Neuron (in vitro differentiated cells): ENCODE measurements around the gene TCF12.
"Not testable (repeated sequence)": the region's sequence is repeated elsewhere in the genome, so short reads cannot be mapped to it uniquely, and the experiment has no call there.

ENCODE experiments used
- H2AFZ ChIP-seq: one replicate; pipeline ENCODE4 v1.6.1; 2013; ENCODE audit warnings: low read depth, mild to moderate bottlenecking, inconsistent platforms, low read length, moderate library complexity
- H3K27me3 ChIP-seq: one replicate; pipeline ENCODE4 v1.6.1; 2013; ENCODE audit warnings: low read length; ENCODE audit not compliant: insufficient read depth
- H3K36me3 ChIP-seq: one replicate; pipeline ENCODE4 v1.6.1; 2013; ENCODE audit warnings: low read length; ENCODE audit not compliant: insufficient read depth
- H3K4me1 ChIP-seq: one replicate; pipeline ENCODE4 v1.6.1; 2013; ENCODE audit warnings: low read length; ENCODE audit not compliant: insufficient read depth
- H3K4me3 ChIP-seq: 2 replicates; pipeline ENCODE4 v1.5.1; 2013; ENCODE audit warnings: mild to moderate bottlenecking, low read length, moderate library complexity
- H3K9me3 ChIP-seq: one replicate; pipeline ENCODE4 v1.6.1; 2013; ENCODE audit warnings: low read length

TCF12 gene

GRCh38 chr15:56940388-56940787 lies 21.9 kb downstream of the TCF12 start:
- Histone ChIP-seq H3K36me3 (peaks cover 2% of the 10 kb centered on the region), H2AFZ (no peak overlapping the region), H3K4me1 (peaks cover 7% of the 10 kb centered on the region), H3K9me3 (peaks cover 6% of the 10 kb centered on the region), H3K27me3 (no peaks in the 10 kb centered on the region), H3K4me3 (no peak overlapping the region)

- H3K36me3 ChIP-seq, result no peaks in the 10 kb centered on the region
- H3K9me3 ChIP-seq, result peaks cover 9% of the 10 kb centered on the region
- H2AFZ ChIP-seq, result no peak overlapping the region
Observed at GRCh38 chr15:56942118-56942517, 23.7 kb downstream of the TCF12 start.

GRCh38 chr15:56943403-56943802 lies 25.0 kb downstream of the TCF12 start:
- Histone ChIP-seq H3K27me3 (no peaks in the 10 kb centered on the region), H3K4me3 (no peak overlapping the region), H3K9me3 (peaks cover 7% of the 10 kb centered on the region), H3K4me1 (peaks cover 7% of the 10 kb centered on the region), H2AFZ (no peak overlapping the region), H3K36me3 (no peaks in the 10 kb centered on the region)

More at GRCh38 chr15:56942118-56942517, 23.7 kb downstream of the TCF12 start:
- no peak overlapping the region for H3K4me3 ChIP-seq
- peaks cover 7% of the 10 kb centered on the region for H3K4me1 ChIP-seq
- no peaks in the 10 kb centered on the region for H3K27me3 ChIP-seq

- no peak overlapping the region for H2AFZ ChIP-seq
- H3K9me3 ChIP-seq, result peaks cover 7% of the 10 kb centered on the region
- H3K4me1 ChIP-seq, result peaks cover 7% of the 10 kb centered on the region
- no peak overlapping the region for H3K4me3 ChIP-seq
- no peaks in the 10 kb centered on the region for H3K27me3 ChIP-seq
- no peaks in the 10 kb centered on the region for H3K36me3 ChIP-seq
Observed at GRCh38 chr15:56944485-56944884, 26.0 kb downstream of the TCF12 start.

DNA sequence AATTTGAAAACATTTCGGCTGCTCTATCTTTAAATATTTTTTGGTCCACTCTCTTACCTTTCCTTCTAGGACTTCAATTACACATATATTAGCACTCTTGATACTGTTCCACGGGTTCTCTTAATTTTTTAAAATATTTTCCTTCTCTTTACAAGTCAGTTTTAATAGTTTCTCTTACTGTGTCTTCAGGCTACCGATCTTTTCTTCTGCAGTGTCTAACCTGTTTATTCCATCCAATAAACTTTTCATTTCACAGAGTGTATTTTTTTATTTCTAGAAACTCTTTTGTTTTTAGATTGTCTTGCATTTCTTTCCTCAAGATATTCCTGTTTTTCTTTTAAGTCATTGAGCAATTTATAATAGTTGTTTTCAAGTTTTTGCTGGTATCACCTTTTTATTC lies 27.7 kb downstream of the TCF12 start:
- H3K9me3 ChIP-seq, result peaks cover 9% of the 10 kb centered on the region
- no peak overlapping the region for H3K4me3 ChIP-seq
- H3K27me3 ChIP-seq, result no peaks in the 10 kb centered on the region
- H2AFZ ChIP-seq, result no peak overlapping the region
- no peaks in the 10 kb centered on the region for H3K36me3 ChIP-seq
- peaks cover 7% of the 10 kb centered on the region for H3K4me1 ChIP-seq

GRCh38 chr15:56948000-56948763 lies 29.7 kb downstream of the TCF12 start:
- H2AFZ ChIP-seq, result no peak overlapping the region
- H3K9me3 ChIP-seq, result peaks cover 11% of the 10 kb centered on the region
- no peaks in the 10 kb centered on the region for H3K4me1 ChIP-seq

DNA sequence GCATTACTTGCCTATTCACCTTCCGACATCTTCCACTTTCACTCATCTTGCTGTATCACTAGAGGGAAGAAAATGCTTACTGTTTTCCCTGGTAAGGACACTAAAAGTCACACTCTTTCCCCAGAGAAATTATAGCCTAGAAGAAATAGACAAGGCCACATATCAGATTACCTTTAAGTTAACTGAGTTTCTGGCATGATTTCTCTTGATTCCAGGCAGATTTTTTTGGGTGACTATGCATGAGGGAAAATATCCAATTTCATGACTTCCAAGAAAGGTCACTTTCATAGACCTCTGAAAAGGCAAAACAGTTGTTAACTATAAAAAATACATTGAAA lies 30.3 kb downstream of the TCF12 start:
- Histone ChIP-seq H3K4me1 (no peaks in the 10 kb centered on the region), H3K27me3 (no peaks in the 10 kb centered on the region), H2AFZ (no peak overlapping the region), H3K36me3 (no peaks in the 10 kb centered on the region), H3K9me3 (peaks cover 11% of the 10 kb centered on the region), H3K4me3 (no peak overlapping the region)

More at GRCh38 chr15:56948000-56948763, 29.7 kb downstream of the TCF12 start:
- Histone ChIP-seq H3K36me3 (no peaks in the 10 kb centered on the region), H3K4me3 (no peak overlapping the region), H3K27me3 (no peaks in the 10 kb centered on the region)

- Histone ChIP-seq H3K27me3 (no peaks in the 10 kb centered on the region), H2AFZ (no peak overlapping the region), H3K4me3 (no peak overlapping the region), H3K4me1 (no peaks in the 10 kb centered on the region), H3K9me3 (peaks cover 7% of the 10 kb centered on the region), H3K36me3 (no peaks in the 10 kb centered on the region)
Observed at GRCh38 chr15:56950979-56951378, 32.5 kb downstream of the TCF12 start.

DNA sequence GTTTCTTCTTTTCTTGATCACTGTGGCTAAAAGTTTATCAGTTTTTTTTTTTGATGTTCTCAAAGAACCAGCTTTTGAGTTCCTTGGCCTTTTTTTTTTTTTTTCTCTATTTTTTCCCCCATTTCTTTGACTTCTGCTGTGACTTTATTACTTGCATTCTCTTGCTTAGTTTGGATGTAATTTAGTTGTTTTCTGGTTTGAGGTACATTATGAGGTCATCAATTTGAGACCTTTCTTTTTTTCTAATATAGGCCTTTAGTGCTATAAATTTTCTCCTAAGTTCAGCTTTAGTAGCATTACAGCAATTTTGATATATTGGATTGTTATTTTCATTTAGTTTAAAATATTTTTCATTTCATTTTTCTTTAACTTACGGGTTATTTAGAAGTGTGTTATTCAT lies 35.3 kb downstream of the TCF12 start:
- H3K9me3 ChIP-seq, result peaks cover 4% of the 10 kb centered on the region
- no peaks in the 10 kb centered on the region for H3K27me3 ChIP-seq
- no peak overlapping the region for H3K4me3 ChIP-seq
- H3K4me1 ChIP-seq, result peaks cover 12% of the 10 kb centered on the region
- no peak overlapping the region for H2AFZ ChIP-seq
- no peaks in the 10 kb centered on the region for H3K36me3 ChIP-seq

DNA sequence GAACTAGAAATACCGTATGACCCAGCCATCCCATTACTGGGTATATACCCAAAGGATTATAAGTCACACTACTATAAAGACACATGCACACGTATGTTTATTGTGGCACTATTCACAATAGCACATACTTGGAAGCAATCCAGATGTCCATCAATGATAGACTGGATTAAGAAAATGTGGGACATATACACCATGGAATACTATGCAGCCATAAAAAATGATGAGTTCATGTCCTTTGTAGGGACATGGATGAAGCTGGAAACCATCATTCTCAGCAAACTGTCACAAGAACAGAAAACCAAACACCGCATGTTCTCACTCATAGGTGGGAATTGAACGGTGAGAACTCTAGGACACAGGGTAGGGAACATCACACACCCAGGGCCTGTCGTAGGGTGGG lies 36.6 kb downstream of the TCF12 start:
- peaks cover 12% of the 10 kb centered on the region for H3K4me1 ChIP-seq
- H3K9me3 ChIP-seq, H2AFZ ChIP-seq, H3K36me3 ChIP-seq, H3K27me3 ChIP-seq, H3K4me3 ChIP-seq: not testable (repeated sequence)

DNA sequence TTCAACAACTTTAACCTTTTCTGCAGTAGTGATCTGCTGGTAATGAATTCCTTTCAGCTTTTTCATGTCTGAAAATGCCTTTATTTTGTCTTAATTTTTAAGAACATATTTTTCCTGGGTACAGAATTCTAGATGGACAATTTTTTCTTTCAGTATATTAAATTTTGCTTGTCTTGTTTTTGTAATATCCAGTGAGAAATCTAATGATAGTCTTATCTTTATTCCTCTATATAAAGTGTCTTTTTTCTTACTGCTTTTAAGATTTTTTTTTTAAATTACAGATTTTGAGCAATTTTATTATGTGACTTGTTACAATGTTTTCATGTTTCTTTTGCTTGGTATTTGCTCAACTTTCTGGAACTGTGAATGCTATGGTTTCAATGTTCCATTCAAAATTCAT lies 38.1 kb downstream of the TCF12 start:
- Histone ChIP-seq H3K36me3 (no peaks in the 10 kb centered on the region), H3K4me3 (no peak overlapping the region), H3K4me1 (peaks cover 12% of the 10 kb centered on the region), H3K27me3 (no peaks in the 10 kb centered on the region), H2AFZ (no peak overlapping the region), H3K9me3 (peaks cover under 1% of the 10 kb centered on the region)

GRCh38 chr15:56957812-56958406 lies 39.5 kb downstream of the TCF12 start:
- no peaks in the 10 kb centered on the region for H3K9me3 ChIP-seq
- H3K36me3 ChIP-seq, result no peaks in the 10 kb centered on the region
- H2AFZ ChIP-seq, result no peak overlapping the region
- no peak overlapping the region for H3K4me3 ChIP-seq
- no peaks in the 10 kb centered on the region for H3K27me3 ChIP-seq
- peaks cover 22% of the 10 kb centered on the region for H3K4me1 ChIP-seq

GRCh38 chr15:56959318-56959648 lies 40.8 kb downstream of the TCF12 start:
- Histone ChIP-seq H3K9me3 (no peaks in the 10 kb centered on the region), H3K4me3 (no peak overlapping the region), H2AFZ (no peak overlapping the region), H3K27me3 (no peaks in the 10 kb centered on the region), H3K4me1 (peaks cover 35% of the 10 kb centered on the region), H3K36me3 (no peaks in the 10 kb centered on the region)

DNA sequence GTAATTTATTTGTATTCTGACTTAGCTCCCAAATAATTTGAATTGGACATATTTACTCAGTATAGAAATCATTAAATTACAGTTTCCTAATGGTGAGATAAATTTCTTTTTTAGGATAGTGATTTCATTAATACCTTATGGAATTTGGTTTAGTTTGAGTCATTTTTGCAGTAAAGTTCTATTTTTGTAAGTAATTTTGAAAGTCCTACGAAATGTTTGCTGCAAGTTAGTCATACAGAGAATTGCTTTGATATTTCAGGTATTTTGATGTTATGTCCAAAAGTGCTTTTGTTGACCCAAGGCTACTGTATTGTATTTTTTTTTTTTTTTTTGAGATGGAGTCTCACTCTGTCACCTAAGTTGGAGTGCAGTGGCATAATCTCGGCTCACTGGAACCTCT lies 41.7 kb downstream of the TCF12 start:
- no peaks in the 10 kb centered on the region for H3K9me3 ChIP-seq
- H3K4me3 ChIP-seq, result no peak overlapping the region
- H3K36me3 ChIP-seq, result no peaks in the 10 kb centered on the region
- no peak overlapping the region for H2AFZ ChIP-seq
- H3K4me1 ChIP-seq, result peaks cover 36% of the 10 kb centered on the region
- no peaks in the 10 kb centered on the region for H3K27me3 ChIP-seq
